ENCODE data around the gene ZNF165. TPM values are rescaled to one million over a fixed set of nuclear protein-coding genes. Genes with fewer than 3 reads are reported as not detected.
"Not testable (repeated sequence)": the region's sequence is repeated elsewhere in the genome, so short reads cannot be mapped to it uniquely, and the experiment has no call there.

The ZNF165 gene
- total RNA-seq, 4 donors from 2014 or later, result 1.1 to 2.1 (median 1.2) TPM; not detected in 1

DNA sequence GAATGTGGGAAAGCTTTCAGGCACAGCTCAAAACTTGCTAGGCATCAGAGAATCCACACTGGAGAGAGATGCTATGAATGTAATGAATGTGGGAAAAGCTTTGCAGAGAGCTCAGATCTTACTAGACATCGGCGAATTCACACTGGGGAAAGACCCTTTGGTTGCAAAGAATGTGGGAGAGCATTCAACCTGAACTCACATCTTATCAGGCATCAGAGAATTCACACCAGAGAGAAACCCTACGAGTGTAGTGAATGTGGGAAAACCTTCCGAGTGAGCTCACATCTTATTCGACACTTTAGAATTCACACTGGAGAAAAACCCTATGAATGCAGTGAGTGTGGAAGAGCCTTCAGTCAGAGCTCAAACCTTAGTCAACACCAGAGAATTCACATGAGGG lies 8.7 kb downstream of the ZNF165 start:
- H3K4me1 ChIP-seq, result no peaks in the 10 kb centered on the region
- DNase-seq, result no peak
- H3K4me3 ChIP-seq, result no peak overlapping the region
- intact Hi-C loops (cut with DNase I; ENCODE audit: low total_unique reads), result no loop called here
- H3K27ac ChIP-seq, result no peak overlapping the region
- peaks cover 0 to 7% of the 10 kb centered on the region in 2 donors for H3K9me3 ChIP-seq
- no peaks in the 10 kb centered on the region for H3K36me3 ChIP-seq
- peaks cover 0 to 2% of the 10 kb centered on the region in 2 donors for H3K27me3 ChIP-seq
- no peak for TF ChIP-seq POLR2A (IDR thresholded peaks at IDR 0.05)
- TF ChIP-seq, protein P1, sequence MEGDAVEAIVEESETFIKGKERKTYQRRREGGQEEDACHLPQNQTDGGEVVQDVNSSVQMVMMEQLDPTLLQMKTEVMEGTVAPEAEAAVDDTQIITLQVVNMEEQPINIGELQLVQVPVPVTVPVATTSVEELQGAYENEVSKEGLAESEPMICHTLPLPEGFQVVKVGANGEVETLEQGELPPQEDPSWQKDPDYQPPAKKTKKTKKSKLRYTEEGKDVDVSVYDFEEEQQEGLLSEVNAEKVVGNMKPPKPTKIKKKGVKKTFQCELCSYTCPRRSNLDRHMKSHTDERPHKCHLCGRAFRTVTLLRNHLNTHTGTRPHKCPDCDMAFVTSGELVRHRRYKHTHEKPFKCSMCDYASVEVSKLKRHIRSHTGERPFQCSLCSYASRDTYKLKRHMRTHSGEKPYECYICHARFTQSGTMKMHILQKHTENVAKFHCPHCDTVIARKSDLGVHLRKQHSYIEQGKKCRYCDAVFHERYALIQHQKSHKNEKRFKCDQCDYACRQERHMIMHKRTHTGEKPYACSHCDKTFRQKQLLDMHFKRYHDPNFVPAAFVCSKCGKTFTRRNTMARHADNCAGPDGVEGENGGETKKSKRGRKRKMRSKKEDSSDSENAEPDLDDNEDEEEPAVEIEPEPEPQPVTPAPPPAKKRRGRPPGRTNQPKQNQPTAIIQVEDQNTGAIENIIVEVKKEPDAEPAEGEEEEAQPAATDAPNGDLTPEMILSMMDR (IDR thresholded peaks at IDR 0.05), result no peak

DNA sequence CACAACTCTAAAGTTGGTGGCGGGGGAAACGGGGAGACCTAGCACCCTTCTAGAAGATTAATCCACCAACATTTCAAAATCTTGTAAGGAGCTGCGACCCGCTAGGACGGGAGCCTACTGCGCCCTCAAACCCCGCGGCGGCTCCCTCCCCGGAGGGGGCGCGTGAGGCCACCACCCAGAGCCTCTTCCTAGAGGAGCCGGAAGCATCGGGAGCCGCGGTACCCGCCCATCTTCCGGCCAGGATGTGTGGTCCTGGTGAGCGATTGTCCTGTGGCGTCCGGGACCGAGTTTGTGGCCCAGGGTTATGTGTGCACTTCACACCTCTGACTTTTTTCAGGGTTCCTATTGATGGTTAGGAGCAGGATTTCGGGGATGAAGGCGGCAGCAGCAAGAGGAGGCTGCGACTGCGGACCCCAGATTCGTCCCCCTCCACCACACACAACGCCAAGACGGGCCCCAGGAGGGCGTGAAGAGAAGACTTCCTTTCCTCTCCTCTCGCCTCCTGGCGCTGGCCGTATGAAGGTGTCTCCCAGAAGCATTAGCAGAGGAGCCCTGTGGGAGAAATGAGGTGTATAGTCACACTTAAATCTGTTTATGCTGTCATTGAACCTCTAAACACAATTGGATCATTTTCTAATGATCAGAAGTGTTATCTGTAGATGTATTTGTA lies 10.7 kb downstream of the ZNF165 start:
- Histone ChIP-seq H3K27ac (no peak overlapping the region), H3K4me1 (no peaks in the 10 kb centered on the region)

GRCh38 chr6:28102222-28102621 lies 21.9 kb downstream of the ZNF165 start:
- DNase-seq; H3K27ac ChIP-seq; H3K27me3 ChIP-seq; H3K9me3 ChIP-seq; intact Hi-C loops (cut with DNase I; ENCODE audit: low total_unique reads); H3K4me1 ChIP-seq; H3K4me3 ChIP-seq; H3K36me3 ChIP-seq: not testable (repeated sequence)

More for the DNA sequence above, 10.7 kb downstream of the ZNF165 start:
- no peaks in the 10 kb centered on the region for H3K36me3 ChIP-seq
- peaks cover 0 to 2% of the 10 kb centered on the region in 2 donors for H3K27me3 ChIP-seq
- peaks cover 0 to 7% of the 10 kb centered on the region in 2 donors for H3K9me3 ChIP-seq
- intact Hi-C loops (cut with DNase I; ENCODE audit: low total_unique reads), result no loop called here
- DNase-seq, result no peak
- no peak for TF ChIP-seq POLR2A (IDR thresholded peaks at IDR 0.05)
- TF ChIP-seq, protein P1 (IDR thresholded peaks at IDR 0.05), result no peak
- H3K4me3 ChIP-seq, result peak overlapping the region; percentile 2 to 24

DNA sequence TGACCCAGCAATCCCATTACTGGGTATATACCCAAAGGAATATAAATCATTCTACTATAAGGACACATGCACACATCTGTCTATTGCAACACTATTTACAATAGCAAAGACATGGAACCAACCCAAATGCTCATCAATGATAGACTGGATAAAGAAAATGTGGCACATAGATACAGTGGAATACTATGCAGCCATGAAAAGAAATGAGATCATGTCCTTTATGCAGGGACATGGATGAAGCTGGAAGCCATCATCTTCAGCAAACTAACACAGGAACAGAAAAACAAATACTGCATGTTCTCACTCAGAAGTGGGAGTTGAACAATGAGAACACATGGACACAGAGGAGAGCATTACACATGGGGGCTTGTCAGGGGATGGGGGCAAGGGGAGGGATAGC lies 22.3 kb downstream of the ZNF165 start:
- H3K9me3 ChIP-seq; intact Hi-C loops (cut with DNase I; ENCODE audit: low total_unique reads); H3K27ac ChIP-seq; H3K27me3 ChIP-seq; H3K4me3 ChIP-seq; H3K4me1 ChIP-seq; DNase-seq; H3K36me3 ChIP-seq: not testable (repeated sequence)

- intact Hi-C loops (cut with DNase I; ENCODE audit: low total_unique reads), result no loop called here
- Histone ChIP-seq H3K9me3 (no peaks in the 10 kb centered on the region), H3K4me3 (peak overlapping the region; percentile 71 to 88), H3K4me1 (no peaks in the 10 kb centered on the region), H3K27me3 (no peaks in the 10 kb centered on the region), H3K36me3 (no peaks in the 10 kb centered on the region), H3K27ac (peak overlapping the region; percentile 83 to 84)
- peak; percentile 71 to 72 for DNase-seq
- TF ChIP-seq, protein P1 (IDR thresholded peaks at IDR 0.05), result peak; percentile 29 to 81 (median 62)
- TF ChIP-seq POLR2A (IDR thresholded peaks at IDR 0.05), result peak; percentile 40 to 67
Measured at GRCh38 chr6:28104392-28105244, 24.2 kb downstream of the ZNF165 start.

GRCh38 chr6:28105245-28105639 lies 24.9 kb downstream of the ZNF165 start:
- Histone ChIP-seq H3K4me1 (no peaks in the 10 kb centered on the region), H3K4me3 (peak overlapping the region; percentile 71 to 88), H3K27me3 (no peaks in the 10 kb centered on the region), H3K36me3 (no peaks in the 10 kb centered on the region), H3K27ac (peak overlapping the region; percentile 83 to 84), H3K9me3 (no peaks in the 10 kb centered on the region)
- intact Hi-C loops (cut with DNase I; ENCODE audit: low total_unique reads), result no loop called here
- DNase-seq, result no peak
- TF ChIP-seq, protein P1 (IDR thresholded peaks at IDR 0.05), result no peak
- TF ChIP-seq POLR2A (IDR thresholded peaks at IDR 0.05), result no peak

Measured in uterus (tissue), 4 donors.